GM21447 (cell line): ENCODE measurements around the gene GRK1.

Source experiments
- ATAC-seq: cut with Tn5 transposase; IDR thresholded peaks from one replicate; pipeline ENCODE4 v1.9.1; 2021; ENCODE audit not compliant: unreplicated experiment

GRK1 gene

GRCh38 chr13:113632706-113633484 lies 34.1 kb upstream of the GRK1 start:
- ATAC-seq, result no peak

- no peak for ATAC-seq
Measured at GRCh38 chr13:113633485-113633873, 33.5 kb upstream of the GRK1 start.

GRCh38 chr13:113634279-113635047 lies 32.6 kb upstream of the GRK1 start:
- ATAC-seq, result no peak

- no peak for ATAC-seq
Measured at GRCh38 chr13:113635048-113635420, 32.0 kb upstream of the GRK1 start.

- no peak for ATAC-seq
Measured at GRCh38 chr13:113635709-113636108, 31.3 kb upstream of the GRK1 start.

- no peak for ATAC-seq
Measured at GRCh38 chr13:113636266-113636963, 30.6 kb upstream of the GRK1 start.

- no peak for ATAC-seq
Measured at GRCh38 chr13:113637262-113638160, 29.5 kb upstream of the GRK1 start.

- ATAC-seq, result no peak
Measured at GRCh38 chr13:113638173-113638746, 28.8 kb upstream of the GRK1 start.

GRCh38 chr13:113638806-113639205 lies 28.2 kb upstream of the GRK1 start:
- ATAC-seq, result no peak

- no peak for ATAC-seq
Measured at GRCh38 chr13:113639616-113640262, 27.3 kb upstream of the GRK1 start.

- no peak for ATAC-seq
Measured at GRCh38 chr13:113641426-113641825, 25.6 kb upstream of the GRK1 start.

GRCh38 chr13:113642563-113642962 lies 24.5 kb upstream of the GRK1 start:
- ATAC-seq, result no peak

- ATAC-seq, result no peak
Measured at GRCh38 chr13:113643593-113643992, 23.4 kb upstream of the GRK1 start.

- ATAC-seq, result no peak
Measured at GRCh38 chr13:113644800-113645199, 22.2 kb upstream of the GRK1 start.

- no peak for ATAC-seq
Measured at GRCh38 chr13:113645329-113645728, 21.7 kb upstream of the GRK1 start.

- ATAC-seq, result no peak
Measured at GRCh38 chr13:113646376-113646775, 20.6 kb upstream of the GRK1 start.

GRCh38 chr13:113646921-113647340 lies 20.1 kb upstream of the GRK1 start:
- no peak for ATAC-seq

- no peak for ATAC-seq
Measured at GRCh38 chr13:113647351-113648215, 19.4 kb upstream of the GRK1 start.

- ATAC-seq, result no peak
Measured at GRCh38 chr13:113648216-113648610, 18.8 kb upstream of the GRK1 start.
